ENCODE results near the gene ST6GALNAC1.

GRCh38 chr17:76646712-76647111, 3.2 kb upstream of the ST6GALNAC1 start:
- TF ChIP-seq CTCF (IDR thresholded peaks at IDR 0.05) (no peak), POLR2A (IDR thresholded peaks at IDR 0.05) (no peak)

Measured in adrenal gland (tissue), 5 donors.